Endothelial cell (in vitro differentiated cells): ENCODE data around the gene MBTPS1. TPM values are rescaled to one million over a fixed set of nuclear protein-coding genes. Genes with fewer than 3 reads are reported as not detected.

Source experiments
- DNase-seq: peaks from one replicate; pipeline ENCODE4 v3.0.0; 2021; ENCODE audit warnings: low spot score
- H3K27ac Mint-ChIP-seq: one replicate; pipeline ENCODE4 v1.8.0; 2021; ENCODE audit warnings: mixed read lengths, inconsistent platforms; ENCODE audit not compliant: unreplicated experiment
- H3K27me3 Mint-ChIP-seq: one replicate; pipeline ENCODE4 v1.8.0; 2021; ENCODE audit warnings: mild to moderate bottlenecking, moderate library complexity, mixed read lengths, inconsistent platforms; ENCODE audit not compliant: unreplicated experiment
- H3K36me3 Mint-ChIP-seq: one replicate; pipeline ENCODE4 v1.8.0; 2021; ENCODE audit warnings: mild to moderate bottlenecking, low read depth, mixed read lengths, inconsistent platforms; ENCODE audit not compliant: unreplicated experiment
- H3K4me1 Mint-ChIP-seq: one replicate; pipeline ENCODE4 v1.8.0; 2021; ENCODE audit warnings: mild to moderate bottlenecking, mixed read lengths, inconsistent platforms; ENCODE audit not compliant: unreplicated experiment
- H3K4me3 Mint-ChIP-seq: one replicate; pipeline ENCODE4 v1.8.0; 2021; ENCODE audit warnings: mild to moderate bottlenecking, mixed read lengths, inconsistent platforms; ENCODE audit not compliant: unreplicated experiment
- H3K9me3 Mint-ChIP-seq: one replicate; pipeline ENCODE4 v1.8.0; 2021; ENCODE audit warnings: mixed read lengths, inconsistent platforms; ENCODE audit not compliant: unreplicated experiment
- total RNA-seq: library from RNA; stranded (reverse); fragmentation: NEBNext Ultra II Directional; extraction: Animal tissue kit (Norgen Biotek cat#: 25700); gene quantifications from one replicate; pipeline ENCODE4 v1.2.1, GENCODE V29; 2021; ENCODE audit not compliant: unreplicated experiment
- TF ChIP-seq, protein P1 (sequence below): fragments of 200-600 bp; sonication (generic); IDR thresholded peaks from one replicate; pipeline ENCODE4 v1.5.0; 2021; ENCODE audit warnings: antibody characterized with exemption; ENCODE audit not compliant: unreplicated experiment

MBTPS1 gene
- total RNA-seq, 1 donor from 2014 or later: 79.7 TPM

DNA sequence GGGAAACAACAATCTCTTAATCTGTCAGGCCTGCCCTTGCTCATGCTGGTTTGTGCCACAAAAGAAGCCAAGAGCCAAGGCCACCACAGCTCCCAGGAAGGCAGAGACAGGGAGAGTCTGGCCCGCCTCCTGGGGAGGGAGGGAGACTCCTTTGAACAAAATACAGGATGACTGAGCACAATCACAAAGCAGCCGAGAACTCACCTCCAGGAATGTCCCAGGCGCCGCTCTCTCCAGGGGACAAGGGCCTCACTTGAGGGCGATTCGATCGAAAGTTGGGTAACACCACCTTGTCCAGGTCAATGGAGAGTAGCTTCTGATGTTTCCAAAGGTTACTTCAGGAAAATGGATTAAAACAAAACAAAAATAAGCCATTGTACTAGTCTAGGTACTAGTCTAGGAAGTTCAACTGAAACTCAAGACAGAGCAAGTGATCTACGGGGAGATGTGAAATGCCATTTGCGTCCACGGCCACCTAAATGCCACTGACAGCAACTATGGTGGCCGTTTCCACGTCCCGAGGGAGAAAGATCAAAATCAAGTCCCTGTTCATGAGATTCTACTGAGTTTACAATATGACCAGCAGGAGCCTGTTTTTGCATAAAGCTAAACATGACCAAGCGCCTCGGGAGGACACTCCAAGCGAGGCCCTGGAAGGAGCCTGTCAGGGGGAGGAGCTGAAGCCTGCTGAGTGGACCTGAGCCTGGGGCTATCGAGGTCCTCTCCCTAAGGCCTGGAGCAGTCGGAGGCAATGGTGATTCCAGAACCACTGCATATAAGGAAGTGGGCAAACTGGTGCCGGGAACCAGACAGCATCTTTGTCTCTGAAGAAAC lies 60.7 kb downstream of the MBTPS1 start:
- H3K36me3 Mint-ChIP-seq: peaks cover 49% of the 10 kb centered on the region
- no peaks in the 10 kb centered on the region for H3K27me3 Mint-ChIP-seq
- TF ChIP-seq, protein P1, sequence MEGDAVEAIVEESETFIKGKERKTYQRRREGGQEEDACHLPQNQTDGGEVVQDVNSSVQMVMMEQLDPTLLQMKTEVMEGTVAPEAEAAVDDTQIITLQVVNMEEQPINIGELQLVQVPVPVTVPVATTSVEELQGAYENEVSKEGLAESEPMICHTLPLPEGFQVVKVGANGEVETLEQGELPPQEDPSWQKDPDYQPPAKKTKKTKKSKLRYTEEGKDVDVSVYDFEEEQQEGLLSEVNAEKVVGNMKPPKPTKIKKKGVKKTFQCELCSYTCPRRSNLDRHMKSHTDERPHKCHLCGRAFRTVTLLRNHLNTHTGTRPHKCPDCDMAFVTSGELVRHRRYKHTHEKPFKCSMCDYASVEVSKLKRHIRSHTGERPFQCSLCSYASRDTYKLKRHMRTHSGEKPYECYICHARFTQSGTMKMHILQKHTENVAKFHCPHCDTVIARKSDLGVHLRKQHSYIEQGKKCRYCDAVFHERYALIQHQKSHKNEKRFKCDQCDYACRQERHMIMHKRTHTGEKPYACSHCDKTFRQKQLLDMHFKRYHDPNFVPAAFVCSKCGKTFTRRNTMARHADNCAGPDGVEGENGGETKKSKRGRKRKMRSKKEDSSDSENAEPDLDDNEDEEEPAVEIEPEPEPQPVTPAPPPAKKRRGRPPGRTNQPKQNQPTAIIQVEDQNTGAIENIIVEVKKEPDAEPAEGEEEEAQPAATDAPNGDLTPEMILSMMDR: no peak
- DNase-seq: no peak
- H3K4me3 Mint-ChIP-seq: no peak overlapping the region
- no peak overlapping the region for H3K27ac Mint-ChIP-seq
- no peaks in the 10 kb centered on the region for H3K9me3 Mint-ChIP-seq
- no peaks in the 10 kb centered on the region for H3K4me1 Mint-ChIP-seq

- Mint-ChIP-seq H3K4me3 (no peak overlapping the region), H3K27ac (no peak overlapping the region), H3K4me1 (no peaks in the 10 kb centered on the region), H3K36me3 (peaks cover 50% of the 10 kb centered on the region), H3K27me3 (no peaks in the 10 kb centered on the region), H3K9me3 (no peaks in the 10 kb centered on the region)
- TF ChIP-seq, protein P1: no peak
- DNase-seq: no peak
Measured at GRCh38 chr16:84055366-84055765, 61.4 kb downstream of the MBTPS1 start.

DNA sequence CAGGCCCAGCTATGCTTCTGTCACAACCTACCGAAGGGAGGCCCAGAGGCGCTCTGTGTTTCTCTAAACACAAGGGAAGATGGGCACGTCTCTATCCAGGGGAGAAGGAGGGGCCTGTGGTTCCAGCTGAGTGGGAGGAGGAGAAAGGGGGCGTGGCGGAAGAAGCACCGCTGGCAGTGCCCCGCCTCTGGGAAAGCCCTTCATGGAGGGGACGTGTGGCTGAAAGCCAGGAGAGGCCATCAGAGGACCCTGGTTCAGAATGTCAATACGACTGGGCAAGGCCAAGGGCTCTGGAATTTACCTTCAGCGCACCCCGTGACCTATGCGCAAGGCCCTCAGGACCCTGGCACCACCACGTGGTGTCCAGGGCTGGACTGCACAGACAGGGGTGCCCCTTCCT lies 61.8 kb downstream of the MBTPS1 start:
- no peaks in the 10 kb centered on the region for H3K4me1 Mint-ChIP-seq
- TF ChIP-seq, protein P1: no peak
- peaks cover 51% of the 10 kb centered on the region for H3K36me3 Mint-ChIP-seq
- no peaks in the 10 kb centered on the region for H3K9me3 Mint-ChIP-seq
- no peak overlapping the region for H3K4me3 Mint-ChIP-seq
- H3K27me3 Mint-ChIP-seq: no peaks in the 10 kb centered on the region
- no peak overlapping the region for H3K27ac Mint-ChIP-seq
- DNase-seq: no peak

DNA sequence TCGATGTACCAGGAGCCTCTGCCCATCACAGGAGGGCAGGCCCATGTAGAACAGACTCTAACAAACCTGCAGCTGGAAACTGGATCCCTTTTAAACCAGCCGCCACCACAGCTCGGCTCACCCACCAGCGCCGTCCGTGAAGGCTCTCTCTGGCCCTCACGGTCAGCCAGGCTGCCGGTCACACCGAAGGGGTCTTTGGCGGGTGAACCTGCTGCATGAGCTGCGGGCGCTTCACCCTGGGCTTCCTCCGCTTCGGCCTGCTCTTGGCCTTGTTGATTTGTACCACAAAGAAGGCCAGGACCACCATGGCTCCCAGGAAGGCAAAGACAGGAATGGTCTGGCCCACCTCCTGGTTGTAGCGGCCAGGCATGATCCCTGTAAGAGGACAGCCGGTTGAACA lies 62.5 kb downstream of the MBTPS1 start:
- Mint-ChIP-seq H3K4me1 (no peaks in the 10 kb centered on the region), H3K27ac (no peak overlapping the region), H3K27me3 (peaks cover 2% of the 10 kb centered on the region), H3K36me3 (peaks cover 47% of the 10 kb centered on the region), H3K4me3 (no peak overlapping the region), H3K9me3 (no peaks in the 10 kb centered on the region)
- TF ChIP-seq, protein P1: no peak
- no peak for DNase-seq

- peaks cover 2% of the 10 kb centered on the region for H3K27me3 Mint-ChIP-seq
- H3K27ac Mint-ChIP-seq: no peak overlapping the region
- TF ChIP-seq, protein P1: no peak
- H3K4me1 Mint-ChIP-seq: no peaks in the 10 kb centered on the region
- no peaks in the 10 kb centered on the region for H3K9me3 Mint-ChIP-seq
- no peak overlapping the region for H3K4me3 Mint-ChIP-seq
- no peak for DNase-seq
- peaks cover 41% of the 10 kb centered on the region for H3K36me3 Mint-ChIP-seq
Measured at GRCh38 chr16:84053237-84053636, 63.5 kb downstream of the MBTPS1 start.
